Muscle of leg (tissue), 11 donors: ENCODE measurements around the gene ALG12. TPM values are rescaled to one million over a fixed set of nuclear protein-coding genes. Genes with fewer than 3 reads are reported as not detected.
"Not testable (repeated sequence)": the region's sequence is repeated elsewhere in the genome, so short reads cannot be mapped to it uniquely, and the experiment has no call there.

ENCODE experiments used
- DNase-seq: peaks from one replicate; pipeline ENCODE4 v3.0.0; 2013
- H3K27ac ChIP-seq: one replicate; pipeline ENCODE4 v1.5.1; 2013; ENCODE audit warnings: mild to moderate bottlenecking, low read length, control low read depth
- H3K27me3 ChIP-seq: one replicate; pipeline ENCODE4 v1.6.1; 2013; ENCODE audit warnings: low read length; ENCODE audit not compliant: control insufficient read depth, insufficient read depth
- H3K36me3 ChIP-seq: one replicate; pipeline ENCODE4 v1.6.1; 2013; ENCODE audit warnings: low read length; ENCODE audit not compliant: control insufficient read depth, insufficient read depth
- H3K4me1 ChIP-seq: one replicate; pipeline ENCODE4 v1.6.1; 2013; ENCODE audit warnings: low read length; ENCODE audit not compliant: control insufficient read depth, insufficient read depth
- H3K4me3 ChIP-seq: one replicate; pipeline ENCODE4 v1.5.1; 2013; ENCODE audit warnings: low read length, control low read depth
- H3K9me3 ChIP-seq: replicated peaks from 2 replicates; pipeline ENCODE4 v1.6.1; 2013; ENCODE audit warnings: low read depth, low read length; ENCODE audit not compliant: control insufficient read depth
- WGBS: methylation state at CpG from one replicate; pipeline ENCODE4 v1.1.5; 2013; ENCODE audit warnings: missing lambda C conversion rate; ENCODE audit not compliant: insufficient coverage; 5-methylcytosine and 5-hydroxymethylcytosine counted together
- polyA plus RNA-seq, 8 donors: library from polyadenylated mRNA; unstranded; fragments of 120-200 nt; gene quantifications; one replicate each; pipeline versions ENCODE4 v1.2.1 to v1.2.3, GENCODE V29; 2013; ENCODE audit warnings: inconsistent platforms in 1 of 8, low replicate concordance in 1 of 8; ENCODE audit not compliant: insufficient read length in 8 of 8, insufficient read depth in 1 of 8
- total RNA-seq: library from RNA; stranded (reverse); fragments of 120-200 nt; gene quantifications from one replicate; pipeline ENCODE4 v1.2.4, GENCODE V29; 2013

The ALG12 gene
- total and polyA plus RNA-seq, 9 donors = 6.6 to 19.1 (median 15.8) TPM

- WGBS = 82% methylated on average over 6 of the region's 17 CpGs
- H3K36me3 ChIP-seq, H3K9me3 ChIP-seq, H3K4me3 ChIP-seq, H3K27me3 ChIP-seq, DNase-seq, H3K27ac ChIP-seq: not testable (repeated sequence)
- peaks cover 19% of the 10 kb centered on the region for H3K4me1 ChIP-seq
These were observed 27.0 kb upstream of the ALG12 start for GRCh38 chr22:49945042-49945794.

GRCh38 chr22:49944399-49944891, 26.2 kb upstream of the ALG12 start:
- H3K27me3 ChIP-seq = no peaks in the 10 kb centered on the region
- H3K4me3 ChIP-seq = no peak overlapping the region
- no peaks in the 10 kb centered on the region for H3K36me3 ChIP-seq
- no peak for DNase-seq
- WGBS = 86% methylated on average over 10 of the region's 13 CpGs
- H3K4me1 ChIP-seq = peaks cover 19% of the 10 kb centered on the region
- H3K9me3 ChIP-seq = no peaks in the 10 kb centered on the region
- H3K27ac ChIP-seq = no peak overlapping the region

GRCh38 chr22:49943771-49944398, 25.6 kb upstream of the ALG12 start:
- WGBS = 77% methylated on average over 23 of the region's 25 CpGs
- H3K4me3 ChIP-seq = no peak overlapping the region
- no peaks in the 10 kb centered on the region for H3K36me3 ChIP-seq
- no peak for DNase-seq
- H3K27ac ChIP-seq = no peak overlapping the region
- peaks cover 15% of the 10 kb centered on the region for H3K4me1 ChIP-seq
- H3K9me3 ChIP-seq = no peaks in the 10 kb centered on the region
- no peaks in the 10 kb centered on the region for H3K27me3 ChIP-seq

GRCh38 chr22:49943405-49943765, 25.1 kb upstream of the ALG12 start:
- Histone ChIP-seq H3K36me3 (no peaks in the 10 kb centered on the region), H3K27me3 (no peaks in the 10 kb centered on the region), H3K9me3 (no peaks in the 10 kb centered on the region), H3K27ac (no peak overlapping the region), H3K4me1 (peaks cover 14% of the 10 kb centered on the region), H3K4me3 (no peak overlapping the region)
- no peak for DNase-seq
- 59% methylated on average over 9 of the region's 11 CpGs for whole genome bisulfite sequencing

- no peak for DNase-seq
- H3K27ac ChIP-seq = no peak overlapping the region
- no peak overlapping the region for H3K4me3 ChIP-seq
- H3K9me3 ChIP-seq = no peaks in the 10 kb centered on the region
- 79% methylated on average over 20 of the region's 21 CpGs for WGBS
- peaks cover 20% of the 10 kb centered on the region for H3K4me1 ChIP-seq
- H3K36me3 ChIP-seq = no peaks in the 10 kb centered on the region
- no peaks in the 10 kb centered on the region for H3K27me3 ChIP-seq
These were observed 24.5 kb upstream of the ALG12 start for GRCh38 chr22:49942565-49943404.

- peaks cover 23% of the 10 kb centered on the region for H3K4me1 ChIP-seq
- H3K27ac ChIP-seq = no peak overlapping the region
- no peak overlapping the region for H3K4me3 ChIP-seq
- H3K27me3 ChIP-seq = no peaks in the 10 kb centered on the region
- DNase-seq = no peak
- WGBS = 89% methylated on average over 15 of the region's 17 CpGs
- H3K36me3 ChIP-seq = no peaks in the 10 kb centered on the region
- no peaks in the 10 kb centered on the region for H3K9me3 ChIP-seq
These were observed 23.5 kb upstream of the ALG12 start for GRCh38 chr22:49941507-49942316.

GRCh38 chr22:49938565-49939136, 20.4 kb upstream of the ALG12 start:
- Histone ChIP-seq H3K9me3 (no peaks in the 10 kb centered on the region), H3K27ac (peak overlapping the region; percentile 66), H3K4me3 (no peak overlapping the region), H3K27me3 (no peaks in the 10 kb centered on the region), H3K36me3 (no peaks in the 10 kb centered on the region), H3K4me1 (peaks cover 41% of the 10 kb centered on the region)
- WGBS = 72% methylated on average over 17 of the region's 19 CpGs
- no peak for DNase-seq

- Histone ChIP-seq H3K27me3 (no peaks in the 10 kb centered on the region), H3K9me3 (no peaks in the 10 kb centered on the region), H3K36me3 (no peaks in the 10 kb centered on the region), H3K27ac (peak overlapping the region; percentile 87), H3K4me3 (no peak overlapping the region), H3K4me1 (peaks cover 45% of the 10 kb centered on the region)
- DNase-seq = peak; percentile 49
- WGBS = 72% methylated on average over 22 of the region's 27 CpGs
These were observed 19.7 kb upstream of the ALG12 start for GRCh38 chr22:49937758-49938564.
